SHP77 (cell line): ENCODE measurements around the gene BEST4.
A peak's percentile ranks its signal among the peaks of the same experiment; 100 is the strongest.
"Not testable (repeated sequence)": the region's sequence is repeated elsewhere in the genome, so short reads cannot be mapped to it uniquely, and the experiment has no call there.

Source experiments
- DNase-seq, 2 experiments: peaks; one replicate each; lab custom pipeline; 2025; lab: John Stamatoyannopoulos, UW

BEST4 gene

GRCh38 chr1:44801491-44802305 lies 13.7 kb upstream of the BEST4 start:
- DNase-seq = no peak

- DNase-seq = peak; percentile 93 to 95
Observed at GRCh38 chr1:44799770-44800584, 12.0 kb upstream of the BEST4 start, which contains the start of gene PLK3. Gene PLK3, plus strand, starts transcription at chr1:44800377. Its CDS starts 87 bp downstream, at chr1:44800464.

GRCh38 chr1:44798481-44799365 lies 10.8 kb upstream of the BEST4 start:
- DNase-seq = no peak

- not testable (repeated sequence) for DNase-seq
Observed at GRCh38 chr1:44797886-44798285, 9.9 kb upstream of the BEST4 start.

- DNase-seq = no peak
Observed at GRCh38 chr1:44792736-44793502, 4.9 kb upstream of the BEST4 start.

GRCh38 chr1:44790968-44791801 lies 3.2 kb upstream of the BEST4 start:
- no peak for DNase-seq

GRCh38 chr1:44787506-44787905 lies 464 bp downstream of the BEST4 start:
- DNase-seq = no peak

GRCh38 chr1:44786841-44787426 lies 1.0 kb downstream of the BEST4 start:
- DNase-seq = no peak

- peak in 1 of 2 experiments; percentile 18 for DNase-seq
Observed at GRCh38 chr1:44786138-44786840, 1.7 kb downstream of the BEST4 start.

GRCh38 chr1:44785501-44786137 lies 2.4 kb downstream of the BEST4 start:
- DNase-seq = no peak

GRCh38 chr1:44785029-44785380 lies 3.0 kb downstream of the BEST4 start:
- no peak for DNase-seq

GRCh38 chr1:44784094-44785028 lies 3.6 kb downstream of the BEST4 start:
- no peak for DNase-seq

- DNase-seq = no peak
Observed at GRCh38 chr1:44783697-44784093, 4.3 kb downstream of the BEST4 start.

GRCh38 chr1:44780583-44781121 lies 7.3 kb downstream of the BEST4 start:
- DNase-seq = no peak

GRCh38 chr1:44778705-44779576 lies 9.0 kb downstream of the BEST4 start:
- DNase-seq = no peak

GRCh38 chr1:44777969-44778635 lies 9.9 kb downstream of the BEST4 start:
- no peak for DNase-seq
